T-helper 1 cell (primary cell): ENCODE data around the gene IGSF23.

ENCODE experiments used
- DNase-seq, 5 donors: peaks; one replicate each; pipeline ENCODE4 v3.0.0-alpha.2; 2012 to 2020

The IGSF23 gene

GRCh38 chr19:44642377-44642776, 29.0 kb downstream of the IGSF23 start:
- no peak for DNase-seq

DNA sequence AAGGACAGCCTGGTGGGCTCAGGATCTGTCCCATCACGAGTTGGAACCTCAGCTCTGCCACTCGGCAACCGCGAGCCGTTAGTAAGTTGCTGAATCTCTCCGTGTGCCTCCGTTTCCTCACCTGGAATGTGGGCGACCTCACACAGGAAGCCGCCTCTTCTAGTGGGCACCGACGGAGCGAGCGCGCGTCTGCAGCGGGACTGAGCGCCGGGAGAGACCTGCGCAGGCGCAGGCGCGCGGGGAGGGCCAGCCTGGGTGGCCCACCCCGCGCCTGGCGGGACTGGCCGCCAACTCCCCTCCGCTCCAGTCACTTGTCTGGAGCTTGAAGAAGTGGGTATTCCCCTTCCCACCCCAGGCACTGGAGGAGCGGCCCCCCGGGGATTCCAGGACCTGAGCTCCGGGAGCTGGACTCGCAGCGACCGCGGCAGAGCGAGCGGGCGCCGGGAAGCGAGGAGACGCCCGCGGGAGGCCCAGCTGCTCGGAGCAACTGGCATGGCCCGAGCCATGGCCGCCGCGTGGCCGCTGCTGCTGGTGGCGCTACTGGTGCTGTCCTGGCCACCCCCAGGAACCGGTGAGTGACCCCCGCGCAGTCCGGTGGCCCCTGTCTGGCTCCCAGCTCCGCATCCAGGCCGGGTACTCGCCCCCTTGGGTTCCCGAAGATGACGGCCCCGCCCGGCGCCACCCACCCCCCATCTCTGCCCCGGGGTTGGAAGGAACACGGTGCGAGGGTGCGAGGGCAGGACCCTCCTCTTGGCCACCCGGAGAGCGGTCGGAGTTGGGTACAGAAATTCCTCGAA, 30.4 kb downstream of the IGSF23 start, which contains the start of gene PVR:
Gene PVR (plus strand): TSS at position 306 of the 797 bp plus-strand sequence. CDS start 187 bp downstream, at position 493.
- DNase-seq: peak in 1 of 5 donors; percentile 40

- DNase-seq: no peak
These were observed 31.1 kb downstream of the IGSF23 start for GRCh38 chr19:44644402-44645016.

DNA sequence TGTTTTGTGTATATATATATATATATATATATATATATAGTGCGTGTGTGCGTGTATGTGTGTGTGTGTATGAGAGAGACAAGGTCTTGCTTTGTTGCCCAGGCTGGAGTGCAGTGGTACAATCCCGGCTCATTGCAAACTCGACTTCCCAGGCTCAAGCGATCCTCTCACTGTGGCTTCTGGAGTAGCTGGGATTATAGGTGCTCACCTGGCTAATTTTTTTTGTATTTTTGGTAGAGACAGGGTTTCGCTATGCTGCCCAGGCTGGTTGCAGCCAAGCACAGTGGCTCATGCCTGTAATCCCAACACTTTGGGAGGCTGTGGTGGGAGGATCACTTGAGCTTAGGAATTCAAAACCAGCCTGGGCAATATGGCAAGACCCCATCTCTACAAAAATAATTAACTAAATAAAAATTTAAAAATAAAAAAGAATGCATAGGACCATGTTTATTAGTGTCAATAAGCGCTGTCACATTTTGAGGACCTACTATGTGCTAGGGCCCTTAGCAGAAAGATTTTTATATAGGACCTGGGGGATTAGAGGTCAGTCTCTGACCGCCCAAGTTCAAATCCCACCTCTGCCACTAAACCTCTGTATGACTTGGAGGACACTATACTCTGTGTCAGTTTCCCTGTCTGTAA, 32.2 kb downstream of the IGSF23 start:
- DNase-seq: no peak

DNA sequence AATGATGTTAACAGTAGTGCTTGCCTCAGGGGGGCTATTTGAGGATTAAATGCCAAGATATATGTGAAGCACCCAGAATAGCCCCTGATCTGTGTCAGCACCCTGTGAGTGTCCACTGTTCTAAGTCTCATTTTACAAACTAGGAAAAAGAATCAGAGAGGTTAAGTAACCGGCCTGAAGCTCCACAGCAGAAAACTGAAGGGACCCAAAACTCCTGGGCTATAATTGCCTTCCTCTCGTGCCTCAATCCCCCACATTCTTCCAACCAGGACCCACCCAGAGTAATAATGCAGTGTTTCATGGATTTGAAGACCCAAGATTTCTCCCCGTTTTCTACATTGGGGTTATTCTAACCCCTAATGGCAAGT, 32.7 kb downstream of the IGSF23 start:
- DNase-seq: no peak

- DNase-seq: no peak
These were observed 33.8 kb downstream of the IGSF23 start for GRCh38 chr19:44647144-44647543.

- DNase-seq: no peak
These were observed 35.4 kb downstream of the IGSF23 start for GRCh38 chr19:44648631-44649251.

- DNase-seq: no peak
These were observed 36.3 kb downstream of the IGSF23 start for GRCh38 chr19:44649578-44650145.

DNA sequence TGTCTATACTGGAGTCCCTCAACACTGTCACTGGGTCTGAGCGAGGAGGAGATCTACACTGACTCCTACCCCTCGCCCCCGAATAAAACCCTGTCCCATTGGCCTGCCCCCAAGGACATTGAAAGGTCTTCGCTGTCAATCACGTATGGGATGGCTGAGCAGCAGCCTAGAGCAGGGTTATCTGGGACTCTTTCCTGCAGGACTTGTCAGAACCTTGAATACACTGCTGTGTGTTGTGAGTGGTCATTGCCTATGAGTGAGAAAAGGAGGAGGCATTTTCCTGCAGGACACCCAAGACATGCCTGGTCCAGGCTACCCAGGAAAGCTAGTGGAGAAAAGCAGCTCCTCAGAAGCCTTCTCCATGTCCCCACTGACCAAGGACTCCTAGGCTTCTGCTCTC, 40.0 kb downstream of the IGSF23 start:
- DNase-seq: no peak

GRCh38 chr19:44653977-44654774, 40.8 kb downstream of the IGSF23 start:
- DNase-seq: peak; percentile 34 to 73 (median 57)

DNA sequence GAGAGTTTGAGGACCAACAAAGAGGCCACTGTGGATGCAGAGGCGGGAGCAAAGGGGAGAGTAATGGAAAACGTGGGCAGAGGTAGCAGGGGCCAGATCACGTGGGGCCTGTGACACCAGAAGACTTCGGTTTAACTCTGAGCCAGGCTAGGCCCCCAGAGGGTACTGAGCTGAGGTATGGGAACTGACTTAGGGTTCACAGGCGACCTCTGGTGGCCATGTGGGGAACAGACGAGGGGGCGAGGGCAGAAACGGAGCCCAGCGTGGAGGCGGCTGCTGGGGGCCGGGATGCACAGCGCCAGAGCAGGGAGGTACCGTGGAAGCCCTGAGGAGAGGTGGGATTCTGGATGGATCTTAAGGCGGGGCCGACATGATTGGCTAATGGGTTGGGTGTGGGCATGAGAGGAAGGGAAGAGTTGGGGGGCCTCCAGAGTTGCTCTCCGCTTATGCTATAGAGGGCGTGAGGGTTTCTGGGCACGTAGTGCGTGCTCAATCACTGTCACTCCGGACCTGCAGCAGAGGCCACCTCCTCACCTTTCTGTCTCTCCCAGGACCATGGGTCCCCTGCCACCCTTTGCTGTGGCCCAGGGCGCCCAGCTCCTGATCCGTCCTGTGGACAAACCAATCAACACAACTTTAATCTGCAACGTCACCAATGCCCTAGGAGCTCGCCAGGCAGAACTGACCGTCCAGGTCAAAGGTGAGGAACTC, 44.0 kb downstream of the IGSF23 start:
- peak; percentile 20 to 56 (median 46) for DNase-seq

GRCh38 chr19:44658069-44658733, 44.8 kb downstream of the IGSF23 start:
- DNase-seq: no peak

- DNase-seq: no peak
These were observed 46.7 kb downstream of the IGSF23 start for GRCh38 chr19:44660081-44660480.

- DNase-seq: no peak
These were observed 47.8 kb downstream of the IGSF23 start for GRCh38 chr19:44661205-44661604.

- DNase-seq: no peak
These were observed 48.5 kb downstream of the IGSF23 start for GRCh38 chr19:44661904-44662303.

DNA sequence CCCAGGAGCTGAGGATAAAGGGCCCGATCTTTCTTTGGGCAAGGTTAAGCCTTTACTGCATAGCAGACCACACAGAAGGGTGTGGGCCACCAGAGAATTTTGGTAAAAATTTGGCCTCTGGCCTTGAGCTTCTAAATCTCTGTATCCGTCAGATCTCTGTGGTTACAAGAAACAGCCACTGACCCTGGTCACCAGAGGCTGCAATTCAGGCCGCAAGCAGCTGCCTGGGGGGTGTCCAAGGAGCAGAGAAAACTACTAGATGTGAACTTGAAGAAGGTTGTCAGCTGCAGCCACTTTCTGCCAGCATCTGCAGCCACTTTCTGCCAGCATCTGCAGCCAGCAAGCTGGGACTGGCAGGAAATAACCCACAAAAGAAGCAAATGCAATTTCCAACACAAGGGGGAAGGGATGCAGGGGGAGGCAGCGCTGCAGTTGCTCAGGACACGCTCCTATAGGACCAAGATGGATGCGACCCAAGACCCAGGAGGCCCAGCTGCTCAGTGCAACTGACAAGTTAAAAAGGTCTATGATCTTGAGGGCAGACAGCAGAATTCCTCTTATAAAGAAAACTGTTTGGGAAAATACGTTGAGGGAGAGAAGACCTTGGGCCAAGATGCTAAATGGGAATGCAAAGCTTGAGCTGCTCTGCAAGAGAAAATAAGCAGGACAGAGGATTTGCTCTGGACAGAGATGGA, 49.5 kb downstream of the IGSF23 start:
- no peak for DNase-seq

- DNase-seq: no peak
These were observed 50.6 kb downstream of the IGSF23 start for GRCh38 chr19:44663996-44664395.

- DNase-seq: no peak
These were observed 51.6 kb downstream of the IGSF23 start for GRCh38 chr19:44664976-44665375.

- no peak for DNase-seq
These were observed 53.6 kb downstream of the IGSF23 start for GRCh38 chr19:44666852-44667556.
